Stimulated activated CD8-positive, alpha-beta memory T cell treated with anti-CD3 and anti-CD28 coated beads, Interleukin-2, amount 100 ng/mL, for 1 hour (primary cell): ENCODE measurements around the gene SLC47A1.
"Not testable (repeated sequence)": the region's sequence is repeated elsewhere in the genome, so short reads cannot be mapped to it uniquely, and the experiment has no call there.

ENCODE experiments used
- DNase-seq, 2 donors: peaks; one replicate each; pipeline ENCODE4 v3.0.0-alpha.2; 2020; ENCODE audit warnings: low read depth in 2 of 2

The SLC47A1 gene

GRCh38 chr17:19519388-19520291, 14.0 kb upstream of the SLC47A1 start:
- not testable (repeated sequence) for DNase-seq

- no peak for DNase-seq
These were observed 13.0 kb upstream of the SLC47A1 start for GRCh38 chr17:19520641-19521040.

- no peak for DNase-seq
These were observed 10.0 kb upstream of the SLC47A1 start for GRCh38 chr17:19523690-19524089.

GRCh38 chr17:19526950-19527349, 6.7 kb upstream of the SLC47A1 start:
- DNase-seq = not testable (repeated sequence)

GRCh38 chr17:19531780-19532501, 1.7 kb upstream of the SLC47A1 start:
- DNase-seq = no peak

- DNase-seq = no peak
These were observed 477 bp upstream of the SLC47A1 start for GRCh38 chr17:19533036-19533717.

GRCh38 chr17:19534562-19535149, 1.0 kb downstream of the SLC47A1 start:
- DNase-seq = no peak

GRCh38 chr17:19537111-19537510, 3.5 kb downstream of the SLC47A1 start:
- no peak for DNase-seq

GRCh38 chr17:19538095-19539039, 4.7 kb downstream of the SLC47A1 start:
- no peak for DNase-seq

GRCh38 chr17:19539040-19539399, 5.4 kb downstream of the SLC47A1 start:
- no peak for DNase-seq

GRCh38 chr17:19539841-19540311, 6.2 kb downstream of the SLC47A1 start:
- DNase-seq = no peak

GRCh38 chr17:19540706-19541370, 7.2 kb downstream of the SLC47A1 start:
- no peak for DNase-seq

GRCh38 chr17:19541445-19541844, 7.8 kb downstream of the SLC47A1 start:
- no peak for DNase-seq

GRCh38 chr17:19542247-19542646, 8.6 kb downstream of the SLC47A1 start:
- no peak for DNase-seq

GRCh38 chr17:19544366-19544765, 10.7 kb downstream of the SLC47A1 start:
- no peak for DNase-seq

GRCh38 chr17:19546289-19547065, 12.8 kb downstream of the SLC47A1 start:
- no peak for DNase-seq

- no peak for DNase-seq
These were observed 16.3 kb downstream of the SLC47A1 start for GRCh38 chr17:19549746-19550623.

GRCh38 chr17:19551165-19551564, 17.5 kb downstream of the SLC47A1 start:
- DNase-seq = no peak
